IMR-90 (cell line): ENCODE data around the gene OPHN1. TPM values are rescaled to one million over a fixed set of nuclear protein-coding genes. Genes with fewer than 3 reads are reported as not detected.

ENCODE experiments used
- ATAC-seq: fragments of 200-7000 bp; cut with Tn5 transposase; 2 replicates; pipeline ENCODE4 v1.9.1; 2020; ENCODE audit warnings: low read depth, mild to moderate bottlenecking, moderate library complexity
- BruUV-seq: library from RNA; stranded (reverse); fragments of 400-500 nt; replicated peaks from 2 replicates; lab custom pipeline; 2021; lab: Mats Ljungman, UMichigan
- CTCF ChIA-PET: fragments of 300-600 bp; formaldehyde crosslinking; extraction: SDS; loops from one replicate; lab custom pipeline; 2021; ENCODE audit warnings: antibody characterized with exemption; lab: Yijun Ruan, JAX
- POLR2A ChIA-PET: fragments of 300-600 bp; sonication (Branson Sonifier 250); formaldehyde crosslinking; loops from one replicate; lab custom pipeline; 2022; ENCODE audit warnings: antibody characterized with exemption; ENCODE audit not compliant: unreplicated experiment; lab: Charles Lee
- DNase-seq: peaks from one replicate; pipeline ENCODE4 v3.0.0; 2013
- H2AFZ ChIP-seq: replicated peaks from 2 replicates; pipeline ENCODE3; 2013; ENCODE audit warnings: low read length, mild to moderate bottlenecking; ENCODE audit not compliant: poor library complexity
- H2AK5ac ChIP-seq: 2 replicates; pipeline ENCODE4 v1.6.1; 2013; ENCODE audit warnings: low read depth, low read length, inconsistent platforms
- H2AK9ac ChIP-seq: replicated peaks from 2 replicates; pipeline ENCODE3; 2013; ENCODE audit warnings: mild to moderate bottlenecking, low read depth, low read length, moderate library complexity; ENCODE audit not compliant: poor library complexity
- H2BK120ac ChIP-seq: 2 replicates; pipeline ENCODE4 v1.6.1; 2013; ENCODE audit warnings: low read depth, low read length, inconsistent platforms
- H2BK15ac ChIP-seq: 3 replicates; pipeline ENCODE4 v1.6.1; 2013; ENCODE audit warnings: low read depth, low read length, inconsistent platforms
- H2BK20ac ChIP-seq: 2 replicates; pipeline ENCODE4 v1.6.1; 2013; ENCODE audit warnings: low read depth, mild to moderate bottlenecking, inconsistent platforms, low read length, moderate library complexity
- H2BK5ac ChIP-seq: 2 replicates; pipeline ENCODE4 v1.6.1; 2013; ENCODE audit warnings: mild to moderate bottlenecking, low read depth, low read length, inconsistent platforms; ENCODE audit not compliant: poor library complexity, severe bottlenecking
- H3K14ac ChIP-seq: replicated peaks from 2 replicates; pipeline ENCODE4 v1.6.1; 2013; ENCODE audit warnings: low read depth, low read length, inconsistent platforms
- H3K18ac ChIP-seq: 2 replicates; pipeline ENCODE4 v1.6.1; 2013; ENCODE audit warnings: low read depth, low read length, control low read depth
- H3K23ac ChIP-seq: 2 replicates; pipeline ENCODE4 v1.6.1; 2013; ENCODE audit warnings: low read depth, low read length, inconsistent platforms
- H3K27ac ChIP-seq: 2 replicates; pipeline ENCODE4 v1.5.1; 2013; ENCODE audit warnings: mild to moderate bottlenecking, control low read depth, low read length; ENCODE audit not compliant: insufficient read depth
- H3K27me3 ChIP-seq: 2 replicates; pipeline ENCODE4 v1.6.1; 2013; ENCODE audit warnings: low read length; ENCODE audit not compliant: control insufficient read depth, insufficient read depth
- H3K36me3 ChIP-seq: 2 replicates; pipeline ENCODE4 v1.6.1; 2013; ENCODE audit warnings: low read length, mixed read lengths; ENCODE audit not compliant: control insufficient read depth, insufficient read depth
- H3K4ac ChIP-seq: 2 replicates; pipeline ENCODE4 v1.6.1; 2013; ENCODE audit warnings: low read depth, low read length, inconsistent platforms
- H3K4me1 ChIP-seq: 2 replicates; pipeline ENCODE4 v1.6.1; 2013; ENCODE audit warnings: low read length, mixed read lengths; ENCODE audit not compliant: control insufficient read depth, insufficient read depth
- H3K4me2 ChIP-seq: 2 replicates; pipeline ENCODE4 v1.6.1; 2013; ENCODE audit warnings: low read depth, mild to moderate bottlenecking, control low read depth, low read length, moderate library complexity
- H3K4me3 ChIP-seq: 2 replicates; pipeline ENCODE4 v1.5.1; 2013; ENCODE audit warnings: low read depth, mild to moderate bottlenecking, control low read depth, low read length, moderate library complexity; ENCODE audit not compliant: insufficient read depth
- H3K56ac ChIP-seq: 2 replicates; pipeline ENCODE4 v1.6.1; 2013; ENCODE audit warnings: low read length, inconsistent platforms; ENCODE audit not compliant: insufficient read depth; ENCODE audit errors: extremely low read depth
- H3K79me1 ChIP-seq, 2 experiments: 2 replicates each; pipeline ENCODE4 v1.6.1; 2013; ENCODE audit warnings: low read length in 2 of 2, inconsistent platforms in 1 of 2, low read depth in 1 of 2
- H3K9ac ChIP-seq: 2 replicates; pipeline ENCODE4 v1.6.1; 2013; ENCODE audit warnings: low read depth, low read length, control low read depth
- H3K9me1 ChIP-seq: 2 replicates; pipeline ENCODE4 v1.6.1; 2013; ENCODE audit warnings: low read length, inconsistent platforms; ENCODE audit not compliant: insufficient read depth
- H3K9me3 ChIP-seq: 2 replicates; pipeline ENCODE4 v1.6.1; 2013; ENCODE audit warnings: low read length; ENCODE audit not compliant: control insufficient read depth, insufficient read depth
- H4K20me1 ChIP-seq: 2 replicates; pipeline ENCODE4 v1.6.1; 2013; ENCODE audit warnings: low read length, inconsistent platforms; ENCODE audit not compliant: insufficient read depth
- H4K5ac ChIP-seq: 2 replicates; pipeline ENCODE4 v1.6.1; 2013; ENCODE audit warnings: mild to moderate bottlenecking, low read depth, low read length, control low read depth
- H4K8ac ChIP-seq, 2 experiments: 2 replicates each; pipeline ENCODE4 v1.6.1; 2013; ENCODE audit warnings: low read depth in 2 of 2, low read length in 2 of 2, control low read depth in 1 of 2, inconsistent platforms in 1 of 2
- H4K91ac ChIP-seq: 2 replicates; pipeline ENCODE4 v1.6.1; 2013; ENCODE audit warnings: low read depth, low read length, inconsistent platforms; ENCODE audit not compliant: insufficient read depth
- MAFK ChIP-seq: IDR thresholded peaks from 2 replicates; pipeline ENCODE4 v1.6.1; 2012; ENCODE audit warnings: low read depth, low read length, improper control_type of control experiment
- MAZ ChIP-seq: IDR thresholded peaks from 2 replicates; pipeline ENCODE4 v1.6.1; 2012; ENCODE audit warnings: low read depth, mild to moderate bottlenecking, low read length, improper control_type of control experiment, moderate library complexity, borderline replicate concordance
- NFE2L2 ChIP-seq: fragments of 150-350 bp; IDR thresholded peaks from 2 replicates; pipeline ENCODE4 v1.6.1; 2016; ENCODE audit warnings: low read depth, mild to moderate bottlenecking, low read length
- POLR2A ChIP-seq: IDR thresholded peaks from 2 replicates; pipeline ENCODE4 v1.6.1; 2012; ENCODE audit warnings: mild to moderate bottlenecking, low read depth, low read length
- RCOR1 ChIP-seq: IDR thresholded peaks from 2 replicates; pipeline ENCODE4 v1.6.1; 2012; ENCODE audit warnings: mild to moderate bottlenecking, low read length, improper control_type of control experiment; ENCODE audit not compliant: insufficient replicate concordance
- RFX5 ChIP-seq: IDR thresholded peaks from 2 replicates; pipeline ENCODE4 v1.8.0; 2012; ENCODE audit warnings: low read depth, mild to moderate bottlenecking, low read length, moderate library complexity
- WGBS, 2 experiments: methylation state at CpG; one replicate each; pipeline versions ENCODE4 v1.1.5 to v1.1.7; 2013; ENCODE audit warnings: missing lambda C conversion rate in 2 of 2; ENCODE audit not compliant: insufficient read length in 1 of 2; ENCODE audit errors: extremely low coverage in 2 of 2; 5-methylcytosine and 5-hydroxymethylcytosine counted together
- dilution Hi-C: fragments of 300-500 bp; cut with HindIII; formaldehyde crosslinking; loops from one replicate; pipeline ENCODE4 v1.14.3; 2018; ENCODE audit warnings: low sequenced_read_pairs; ENCODE audit not compliant: unreplicated experiment
- in situ Hi-C: fragments of 300-500 bp; cut with MboI; formaldehyde crosslinking; loops from 3 replicates; pipeline ENCODE4 v1.14.3; 2019; ENCODE audit warnings: low sequenced_read_pairs, inconsistent platforms, mixed read lengths
- intact Hi-C: fragments of 100-400 bp; cut with micrococcal nuclease; formaldehyde crosslinking; loops from 2 replicates; pipeline ENCODE4 v1.10.0; 2022
- polyA plus RNA-seq, 3 experiments: library from polyadenylated mRNA; depleted of rRNA; stranded (reverse); fragments of >200 nt; gene quantifications; 2 replicates each; pipeline ENCODE4 v1.2.3, GENCODE V29; 2012; ENCODE audit warnings: low replicate concordance in 1 of 3
- total RNA-seq: library from RNA; depleted of rRNA; stranded (reverse); fragments of >200 nt; gene quantifications from 2 replicates; pipeline ENCODE4 v1.2.3, GENCODE V29; 2012

The OPHN1 gene
- total and polyA plus RNA-seq, 2 of the 4 experiments (the other 2 are of a cell fraction): 4.0 to 13.1 TPM

- ATAC-seq: no peak
Observed at GRCh38 chrX:68252664-68253063, 180.6 kb downstream of the OPHN1 start.

More at GRCh38 chrX:68252664-68253063, 180.6 kb downstream of the OPHN1 start:
- Histone ChIP-seq H2BK20ac (no peak overlapping the region), H3K9me1 (no peaks in the 10 kb centered on the region; the same call in 1 of the 2 replicates), H3K18ac (no peak overlapping the region), H2BK15ac (no peak overlapping the region), H2AK9ac (no peak overlapping the region), H2AK5ac (no peak overlapping the region), H3K79me1 (no peaks in the 10 kb centered on the region; a peak in 1 of 4 replicates), H4K20me1 (no peaks in the 10 kb centered on the region), H4K8ac (no peak overlapping the region), H3K9ac (no peak overlapping the region), H3K27me3 (no peaks in the 10 kb centered on the region), H4K91ac (no peak overlapping the region), H2BK5ac (no peak overlapping the region), H3K4ac (no peak overlapping the region), H2AFZ (no peak overlapping the region), H3K9me3 (no peaks in the 10 kb centered on the region), H3K36me3 (no peaks in the 10 kb centered on the region), H2BK120ac (no peak overlapping the region), H3K4me1 (no peaks in the 10 kb centered on the region), H3K14ac (no peak overlapping the region), H3K27ac (no peak overlapping the region), H3K23ac (no peak overlapping the region), H4K5ac (no peak overlapping the region), H3K56ac (no peak overlapping the region), H3K4me2 (no peak overlapping the region), H3K4me3 (no peak overlapping the region)
- no peak for DNase-seq
- ChIA-PET POLR2A (no interaction called here), CTCF (interaction anchor here (1.2 kb wide), 1 partner anchor 9 kb away, joined by 3 read pairs; no protein-coding TSS in a partner anchor)
- in situ Hi-C loops (no loop called here), dilution Hi-C loops (no loop called here), intact Hi-C loops (no loop called here)
- no TSS peak for BruUV-seq
- WGBS, 2 experiments: no CpG with 5 or more reads among the region's 2 CpGs
- TF ChIP-seq RFX5: no peak
- no peak for TF ChIP-seq MAZ
- TF ChIP-seq RCOR1: no peak
- TF ChIP-seq POLR2A: no peak
- TF ChIP-seq MAFK: no peak
- TF ChIP-seq NFE2L2: no peak
